Stimulated activated CD8-positive, alpha-beta memory T cell treated with anti-CD3 and anti-CD28 coated beads, Interleukin-4, amount 100 ng/mL, for 4 hours (primary cell): ENCODE results near the gene MAGOH.

Experiments
- DNase-seq, 2 donors: peaks; one replicate each; pipeline ENCODE4 v3.0.0-alpha.2; 2020; ENCODE audit warnings: low read depth in 2 of 2, low spot score in 1 of 2

MAGOH gene

DNA sequence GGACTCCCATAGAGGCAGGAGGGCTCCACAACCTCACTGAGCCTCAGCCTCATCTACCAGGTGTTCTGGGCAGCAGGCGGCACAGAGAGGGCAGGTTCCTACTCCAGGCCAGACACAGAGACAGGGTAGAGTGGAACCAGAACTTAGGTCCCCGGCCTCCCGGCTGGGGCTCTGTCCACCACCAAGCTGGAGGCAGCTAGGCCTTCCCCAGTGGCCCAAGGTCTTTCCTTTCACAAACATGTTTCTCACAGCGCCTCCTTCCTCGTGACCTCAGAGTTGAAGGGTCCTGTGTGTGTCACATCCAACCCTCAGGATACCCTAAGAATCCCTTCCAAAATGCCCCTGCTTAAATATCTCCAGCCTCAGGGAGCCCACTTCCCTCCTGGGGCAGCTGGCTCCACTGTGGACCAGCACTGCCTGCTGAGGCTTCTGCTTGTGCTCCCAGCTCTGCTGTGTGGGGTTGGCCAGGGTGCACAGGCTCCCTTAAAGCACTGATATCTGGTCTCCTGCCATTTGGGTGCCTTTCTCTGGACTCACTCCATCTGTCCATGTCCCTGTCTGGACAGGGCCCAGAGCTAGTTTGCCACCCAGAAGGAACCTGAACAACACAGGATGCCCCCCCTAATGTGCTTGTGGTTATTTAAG, 33.2 kb upstream of the MAGOH start:
- DNase-seq, result no peak

- no peak for DNase-seq
These were observed 32.6 kb upstream of the MAGOH start for GRCh38 chr1:53270873-53271272.

GRCh38 chr1:53270107-53270506, 31.8 kb upstream of the MAGOH start:
- no peak for DNase-seq

- DNase-seq, result no peak
These were observed 29.4 kb upstream of the MAGOH start for GRCh38 chr1:53267761-53268160.

GRCh38 chr1:53266038-53266437, 27.7 kb upstream of the MAGOH start:
- no peak for DNase-seq

GRCh38 chr1:53265581-53265980, 27.3 kb upstream of the MAGOH start:
- no peak for DNase-seq

DNA sequence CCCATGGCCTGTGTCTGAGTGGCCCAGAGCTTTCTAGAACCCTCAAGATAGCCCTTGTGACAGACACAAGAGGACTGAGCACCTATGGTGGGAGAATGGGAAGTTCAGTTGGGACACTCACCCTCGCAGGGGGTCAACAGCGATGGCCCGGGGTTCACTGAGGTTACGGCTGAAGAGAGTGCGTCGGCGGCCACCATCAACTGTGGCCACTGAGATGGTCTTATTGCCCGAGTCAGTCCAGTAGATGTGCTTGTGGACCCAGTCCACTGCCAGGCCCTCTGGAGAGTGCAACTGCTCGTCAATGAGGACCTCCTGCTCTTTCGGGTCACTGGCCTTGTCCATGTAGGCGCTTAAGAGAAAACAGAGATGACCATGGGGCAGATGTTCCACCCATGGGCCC, 25.7 kb upstream of the MAGOH start:
- DNase-seq, result no peak

GRCh38 chr1:53262000-53262399, 23.7 kb upstream of the MAGOH start:
- no peak for DNase-seq

- no peak for DNase-seq
These were observed 22.4 kb upstream of the MAGOH start for GRCh38 chr1:53260631-53261247.

DNA sequence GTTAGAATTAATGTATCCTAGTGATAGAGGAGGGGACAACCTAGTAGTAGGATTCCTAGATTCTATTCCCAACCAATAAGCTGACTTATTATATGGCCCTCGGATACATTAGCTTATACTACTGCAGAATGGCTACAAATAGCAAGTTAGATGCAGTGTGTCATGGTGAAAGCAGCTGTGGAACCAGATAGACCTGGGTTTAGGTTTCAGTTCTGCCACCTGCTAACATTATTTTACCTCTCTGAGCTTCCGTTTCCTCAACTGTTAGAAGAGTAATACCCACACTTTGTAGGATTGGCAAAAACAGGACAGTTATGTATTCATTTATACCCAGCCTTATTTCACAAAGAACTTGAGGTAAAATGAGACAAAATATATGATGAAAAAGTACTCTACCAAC, 21.6 kb upstream of the MAGOH start:
- no peak for DNase-seq

DNA sequence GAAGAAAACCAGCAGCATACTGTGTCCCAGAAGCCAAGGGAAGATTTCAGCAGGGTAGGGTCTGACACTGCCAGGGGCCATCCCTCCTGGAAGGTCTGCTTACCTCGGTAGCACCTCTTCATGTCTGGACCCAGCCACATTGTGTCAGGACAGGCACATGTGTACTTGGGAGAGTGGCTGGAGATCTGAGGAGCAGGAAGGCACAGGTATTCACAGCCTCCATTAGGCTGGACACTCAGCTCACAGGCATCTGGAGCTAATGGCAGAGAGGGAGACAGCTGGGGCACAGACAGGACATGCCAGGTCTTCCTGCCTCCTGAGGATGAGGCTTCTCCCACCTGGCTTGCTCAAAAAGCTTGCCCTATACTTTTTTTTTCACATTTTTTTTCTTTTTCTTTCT, 19.9 kb upstream of the MAGOH start:
- no peak for DNase-seq

DNA sequence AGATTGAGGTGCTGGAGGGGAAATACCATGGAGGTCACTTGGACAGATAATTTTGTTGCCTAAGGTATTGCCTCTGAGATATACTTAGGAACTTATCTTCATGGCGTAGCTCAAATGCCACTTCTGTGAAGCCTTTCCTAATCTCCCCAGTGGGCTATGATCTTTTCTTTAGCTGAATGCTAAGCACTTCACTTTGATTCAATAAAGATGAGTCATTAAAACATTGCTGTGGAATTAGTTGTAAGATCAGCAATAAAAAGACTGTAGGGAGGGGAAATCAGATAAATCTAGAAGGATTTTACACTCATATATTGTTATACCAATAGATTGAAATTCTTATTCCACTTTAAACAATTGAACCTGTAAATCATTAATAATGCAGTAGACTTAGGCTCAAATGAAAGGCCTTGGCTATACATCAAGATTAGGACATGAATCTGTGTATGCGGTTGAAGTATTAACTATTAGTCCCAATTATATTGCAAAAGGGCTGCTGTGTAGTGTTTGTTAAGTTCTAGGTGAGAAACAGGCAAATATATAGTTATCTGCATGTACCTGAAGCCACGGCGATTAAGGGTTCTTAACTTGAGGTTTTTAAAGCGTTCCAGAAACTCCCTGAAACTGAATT, 19.2 kb upstream of the MAGOH start:
- no peak for DNase-seq

DNA sequence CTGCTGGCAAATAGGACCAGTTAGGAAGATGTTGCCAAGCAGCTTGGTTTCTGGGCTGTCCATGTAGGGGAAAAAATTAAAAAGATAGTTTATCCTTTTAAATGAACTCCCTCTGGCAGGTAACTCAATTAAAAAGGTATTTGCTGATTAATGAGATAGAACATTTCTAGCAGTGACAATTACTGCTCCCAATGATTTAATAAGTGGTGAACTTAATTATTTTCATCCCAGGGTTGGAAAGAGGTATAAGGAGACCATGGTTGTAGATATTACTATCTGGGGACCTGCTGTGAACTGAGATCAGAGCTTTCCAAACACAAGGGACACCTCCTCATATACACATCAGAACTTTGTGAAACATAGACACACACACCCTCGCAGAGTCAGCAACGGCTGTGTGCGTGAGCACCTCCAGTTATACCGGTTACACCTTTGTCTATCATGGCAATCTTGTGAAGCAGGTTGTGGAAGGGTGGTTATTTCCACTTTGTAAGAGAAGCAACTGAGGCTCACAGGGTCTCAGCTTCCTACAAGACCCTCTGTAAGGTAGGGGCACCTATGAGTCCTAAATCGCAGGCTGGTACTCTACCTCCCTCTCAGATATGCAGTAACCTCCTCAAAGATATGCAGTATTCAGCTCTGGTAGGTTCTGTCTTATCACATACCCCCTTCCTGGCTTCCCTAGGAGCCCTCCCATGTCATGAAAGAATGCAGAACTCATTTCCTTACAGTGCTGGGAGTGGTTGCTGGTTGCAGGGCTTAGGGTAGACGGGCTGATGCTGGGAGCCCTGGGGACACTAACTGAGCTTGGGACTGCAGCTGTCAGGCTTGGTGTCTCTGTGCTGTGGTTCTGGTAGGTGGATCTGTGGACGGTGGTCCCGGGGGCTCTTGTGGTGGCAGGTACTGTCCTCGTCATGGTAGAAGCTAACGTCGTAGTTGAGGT, 18.5 kb upstream of the MAGOH start:
- DNase-seq, result no peak

DNA sequence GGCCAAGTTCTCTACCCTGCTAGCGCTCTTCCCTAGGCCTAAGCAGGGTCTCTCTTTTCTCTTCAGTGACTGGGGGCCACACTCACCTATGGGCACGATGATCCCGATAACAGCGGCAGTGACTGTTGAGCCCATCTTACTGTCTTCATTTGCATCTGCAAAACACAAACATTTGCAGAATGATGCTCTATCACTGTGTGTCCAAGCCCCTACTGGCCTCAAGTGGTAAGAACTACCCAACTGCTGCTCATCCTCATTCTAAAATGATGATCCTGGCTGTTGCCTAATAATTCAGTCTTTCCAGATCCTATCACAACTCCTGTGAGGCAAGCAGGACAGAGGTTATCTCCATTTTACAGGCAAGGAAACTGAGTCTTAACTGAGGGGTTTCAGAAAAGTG, 16.7 kb upstream of the MAGOH start:
- no peak for DNase-seq

GRCh38 chr1:53254011-53254640, 15.8 kb upstream of the MAGOH start:
- no peak for DNase-seq

- DNase-seq, result no peak
These were observed 12.0 kb upstream of the MAGOH start for GRCh38 chr1:53250325-53250724.

DNA sequence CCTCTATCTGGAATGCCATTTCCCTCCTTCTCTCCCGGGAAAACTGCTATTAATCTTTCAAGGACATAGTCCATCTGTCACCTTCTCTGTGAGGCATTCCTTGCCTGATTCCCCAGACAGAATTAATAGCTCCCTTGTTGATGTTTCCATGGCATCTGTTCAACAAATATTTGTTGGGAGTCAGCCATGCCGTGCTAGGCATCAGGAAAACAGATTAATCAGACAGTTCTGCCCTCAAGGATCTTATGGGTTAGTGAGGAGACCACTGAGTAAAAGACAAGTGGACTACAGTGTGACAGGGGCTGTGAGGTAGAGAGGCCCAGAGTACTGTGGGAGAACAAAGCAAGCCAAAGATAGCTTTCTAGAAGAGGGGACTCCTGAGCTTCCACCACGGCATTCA, 11.4 kb upstream of the MAGOH start:
- no peak for DNase-seq

- DNase-seq, result no peak
These were observed 8.2 kb upstream of the MAGOH start for GRCh38 chr1:53246261-53247134.

DNA sequence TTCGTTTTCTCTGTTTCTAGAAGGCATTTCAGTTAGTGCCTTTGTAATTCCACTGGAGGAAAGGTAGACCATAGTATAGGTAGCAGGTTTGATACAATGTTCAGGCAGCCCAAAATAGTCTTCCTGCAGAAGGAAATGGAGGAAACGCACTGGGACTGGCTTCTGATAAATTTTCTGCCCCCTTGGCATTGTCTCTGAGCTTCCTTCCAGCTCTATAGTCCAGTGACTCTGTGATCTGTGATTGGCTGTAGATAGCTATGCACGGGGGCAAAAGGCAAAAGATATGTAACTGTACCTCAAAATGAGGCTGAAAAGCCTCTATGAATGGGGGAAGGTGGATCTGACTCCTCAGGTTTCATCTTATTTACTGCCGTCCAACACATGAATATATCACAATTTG, 5.8 kb upstream of the MAGOH start:
- DNase-seq, result no peak

DNA sequence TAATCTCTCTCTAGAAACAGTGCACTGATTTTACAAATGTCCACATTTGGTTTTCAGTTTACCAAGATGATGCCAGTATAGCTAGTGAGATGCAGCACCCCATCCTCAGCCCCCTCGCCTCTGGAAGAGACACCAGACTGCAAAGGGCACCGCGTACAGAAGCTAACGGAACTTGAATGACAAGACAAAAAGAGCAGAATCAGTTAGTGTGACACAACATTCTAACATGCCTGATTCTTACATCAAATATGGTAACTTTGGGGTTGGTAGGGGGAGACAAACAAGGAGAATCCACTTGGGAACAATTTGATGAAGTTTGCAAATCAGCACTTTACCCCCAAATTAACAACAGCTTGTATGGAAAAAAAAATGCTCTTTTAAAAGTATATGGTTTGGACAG, 4.1 kb upstream of the MAGOH start:
- no peak for DNase-seq
